Measurements from ENCODE around the gene TRAPPC10. TPM values are rescaled to one million over a fixed set of nuclear protein-coding genes. Genes with fewer than 3 reads are reported as not detected.

TRAPPC10 gene
- total and polyA plus RNA-seq, 9 of the 15 experiments (the other 6 are each of a cell fraction or from before 2014, with no cell fraction given): 1.1 to 33.8 (median 24.3) TPM

- TF ChIP-seq KDM1A (IDR thresholded peaks at IDR 0.05) (no peak), MYBL2 (IDR thresholded peaks at IDR 0.05; ENCODE audit: low read depth) (no peak), MYBL2 (CRISPR knock-in tag; IDR thresholded peaks at IDR 0.05; ENCODE audit: borderline replicate concordance) (no peak), ATF2 (CRISPR knock-in tag; IDR thresholded peaks at IDR 0.05) (no peak), MAFG (tag; conservative IDR thresholded peaks at IDR 0.05) (no peak), PHTF2 (CRISPR knock-in tag; IDR thresholded peaks at IDR 0.05) (no peak), ZBTB2 (IDR thresholded peaks at IDR 0.05) (no peak), NCOA2 (IDR thresholded peaks at IDR 0.05; ENCODE audit: partially characterized antibody in 2 of 2) (no peak), FUS (optimal IDR thresholded peaks at IDR 0.05; ENCODE audit: low read depth, low read length) (no peak), ELF4 (CRISPR knock-in tag; IDR thresholded peaks at IDR 0.05) (no peak), SETDB1 (IDR thresholded peaks at IDR 0.05; ENCODE audit: low read length) (no peak), MTF1 (CRISPR knock-in tag; IDR thresholded peaks at IDR 0.05; ENCODE audit: borderline replicate concordance) (no peak), ZFP91 (CRISPR knock-in tag; IDR thresholded peaks at IDR 0.05) (no peak), NFE2L1 (tag; IDR thresholded peaks at IDR 0.05; ENCODE audit: borderline replicate concordance, low read depth) (no peak), TCF7 (IDR thresholded peaks at IDR 0.05; ENCODE audit: borderline replicate concordance) (no peak), GATA2 (CRISPR knock-in tag; IDR thresholded peaks at IDR 0.05) (no peak), NFXL1 (CRISPR knock-in tag; IDR thresholded peaks at IDR 0.05) (no peak)
- TF ChIP-seq, protein P1, sequence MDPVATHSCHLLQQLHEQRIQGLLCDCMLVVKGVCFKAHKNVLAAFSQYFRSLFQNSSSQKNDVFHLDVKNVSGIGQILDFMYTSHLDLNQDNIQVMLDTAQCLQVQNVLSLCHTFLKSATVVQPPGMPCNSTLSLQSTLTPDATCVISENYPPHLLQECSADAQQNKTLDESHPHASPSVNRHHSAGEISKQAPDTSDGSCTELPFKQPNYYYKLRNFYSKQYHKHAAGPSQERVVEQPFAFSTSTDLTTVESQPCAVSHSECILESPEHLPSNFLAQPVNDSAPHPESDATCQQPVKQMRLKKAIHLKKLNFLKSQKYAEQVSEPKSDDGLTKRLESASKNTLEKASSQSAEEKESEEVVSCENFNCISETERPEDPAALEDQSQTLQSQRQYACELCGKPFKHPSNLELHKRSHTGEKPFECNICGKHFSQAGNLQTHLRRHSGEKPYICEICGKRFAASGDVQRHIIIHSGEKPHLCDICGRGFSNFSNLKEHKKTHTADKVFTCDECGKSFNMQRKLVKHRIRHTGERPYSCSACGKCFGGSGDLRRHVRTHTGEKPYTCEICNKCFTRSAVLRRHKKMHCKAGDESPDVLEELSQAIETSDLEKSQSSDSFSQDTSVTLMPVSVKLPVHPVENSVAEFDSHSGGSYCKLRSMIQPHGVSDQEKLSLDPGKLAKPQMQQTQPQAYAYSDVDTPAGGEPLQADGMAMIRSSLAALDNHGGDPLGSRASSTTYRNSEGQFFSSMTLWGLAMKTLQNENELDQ (CRISPR knock-in tag; IDR thresholded peaks at IDR 0.05; ENCODE audit: borderline replicate concordance): no peak
- TF ChIP-seq, protein P2, sequence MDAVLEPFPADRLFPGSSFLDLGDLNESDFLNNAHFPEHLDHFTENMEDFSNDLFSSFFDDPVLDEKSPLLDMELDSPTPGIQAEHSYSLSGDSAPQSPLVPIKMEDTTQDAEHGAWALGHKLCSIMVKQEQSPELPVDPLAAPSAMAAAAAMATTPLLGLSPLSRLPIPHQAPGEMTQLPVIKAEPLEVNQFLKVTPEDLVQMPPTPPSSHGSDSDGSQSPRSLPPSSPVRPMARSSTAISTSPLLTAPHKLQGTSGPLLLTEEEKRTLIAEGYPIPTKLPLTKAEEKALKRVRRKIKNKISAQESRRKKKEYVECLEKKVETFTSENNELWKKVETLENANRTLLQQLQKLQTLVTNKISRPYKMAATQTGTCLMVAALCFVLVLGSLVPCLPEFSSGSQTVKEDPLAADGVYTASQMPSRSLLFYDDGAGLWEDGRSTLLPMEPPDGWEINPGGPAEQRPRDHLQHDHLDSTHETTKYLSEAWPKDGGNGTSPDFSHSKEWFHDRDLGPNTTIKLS (IDR thresholded peaks at IDR 0.05; ENCODE audit: borderline replicate concordance, low read depth): peak; percentile 81
These were observed 618 bp downstream of the TRAPPC10 start (continued) for GRCh38 chr21:44012474-44013379.

Measured in K562 (cell line).